Activated gamma-delta T cell treated with anti-CD3 and anti-CD28 coated beads, Interleukin-2, amount 50 U/mL, for 16 hours (primary cell): ENCODE data around the gene AFG1L.
"Not testable (repeated sequence)": the region's sequence is repeated elsewhere in the genome, so short reads cannot be mapped to it uniquely, and the experiment has no call there.

ENCODE experiments used
- DNase-seq: peaks from one replicate; pipeline ENCODE4 v3.0.0-alpha.2; 2020; ENCODE audit warnings: low read depth

AFG1L gene

GRCh38 chr6:108294727-108295625 is at the start of gene AFG1L:
Gene AFG1L (plus strand): TSS chr6:108295054. CDS start chr6:108295080, 26 bp downstream.
- DNase-seq: peak; percentile 81

- not testable (repeated sequence) for DNase-seq
Observed at GRCh38 chr6:108245095-108245494, 49.8 kb upstream of the AFG1L start.

GRCh38 chr6:108247965-108248536 is 46.8 kb upstream of the AFG1L start:
- DNase-seq: no peak

- DNase-seq: no peak
Observed at GRCh38 chr6:108250240-108250866, 44.5 kb upstream of the AFG1L start.

GRCh38 chr6:108251252-108251651 is 43.6 kb upstream of the AFG1L start:
- no peak for DNase-seq

GRCh38 chr6:108252055-108252454 is 42.8 kb upstream of the AFG1L start:
- DNase-seq: no peak

GRCh38 chr6:108253241-108253640 is 41.6 kb upstream of the AFG1L start:
- no peak for DNase-seq

GRCh38 chr6:108254433-108255410 is 40.1 kb upstream of the AFG1L start:
- DNase-seq: no peak

GRCh38 chr6:108260126-108260808 is 34.6 kb upstream of the AFG1L start:
- DNase-seq: no peak

- DNase-seq: peak; percentile 80
Observed at GRCh38 chr6:108260809-108261569, 33.9 kb upstream of the AFG1L start, which contains the start of gene SNX3. Gene SNX3 (minus strand): TSS chr6:108261040. CDS start chr6:108260921, 119 bp downstream.

GRCh38 chr6:108263371-108263770 is 31.5 kb upstream of the AFG1L start:
- DNase-seq: no peak

GRCh38 chr6:108268845-108269244 is 26.0 kb upstream of the AFG1L start:
- no peak for DNase-seq

GRCh38 chr6:108269955-108270354 is 24.9 kb upstream of the AFG1L start:
- not testable (repeated sequence) for DNase-seq

GRCh38 chr6:108274546-108274945 is 20.3 kb upstream of the AFG1L start:
- DNase-seq: no peak

- no peak for DNase-seq
Observed at GRCh38 chr6:108275976-108276375, 18.9 kb upstream of the AFG1L start.

- no peak for DNase-seq
Observed at GRCh38 chr6:108277295-108277694, 17.6 kb upstream of the AFG1L start.

- DNase-seq: no peak
Observed at GRCh38 chr6:108277831-108278230, 17.0 kb upstream of the AFG1L start.

- no peak for DNase-seq
Observed at GRCh38 chr6:108285381-108285780, 9.5 kb upstream of the AFG1L start.

- DNase-seq: no peak
Observed at GRCh38 chr6:108286366-108286765, 8.5 kb upstream of the AFG1L start.

GRCh38 chr6:108287373-108287772 is 7.5 kb upstream of the AFG1L start:
- DNase-seq: no peak
